Keratinocyte (primary cell): ENCODE measurements around the gene ERC2. TPM values are rescaled to one million over a fixed set of nuclear protein-coding genes. Genes with fewer than 3 reads are reported as not detected.

ENCODE experiments used
- DNase-seq: peaks from one replicate; pipeline ENCODE4 v3.0.0-alpha.2; 2011; ENCODE audit warnings: low read depth, missing footprints, low spot score
- FAIRE-seq: peaks from 2 replicates; lab custom pipeline; 2011; peaks lifted over from hg19 to GRCh38; lab: Jason Lieb, UNC
- H2AFZ ChIP-seq: 2 replicates; pipeline ENCODE4 v1.6.0; 2012; ENCODE audit warnings: low read length, control low read depth, inconsistent platforms; ENCODE audit not compliant: control insufficient read depth
- H3K27ac ChIP-seq: 2 replicates; pipeline ENCODE4 v1.5.1; 2011; ENCODE audit warnings: low read length; ENCODE audit not compliant: control insufficient read depth, insufficient read depth
- H3K27me3 ChIP-seq: 3 replicates; pipeline ENCODE4 v1.6.0; 2011; ENCODE audit warnings: low read length; ENCODE audit not compliant: control insufficient read depth, insufficient read depth; ENCODE audit errors: extremely low read depth
- H3K36me3 ChIP-seq, 2 experiments: 2 replicates in 1 of 2; 3 replicates in 1 of 2; pipeline ENCODE4 v1.5.1; 2011; ENCODE audit warnings: low read length in 2 of 2, mild to moderate bottlenecking in 1 of 2; ENCODE audit not compliant: control insufficient read depth in 2 of 2, insufficient read depth in 2 of 2; ENCODE audit errors: extremely low read depth in 1 of 2
- H3K4me1 ChIP-seq: 3 replicates; pipeline ENCODE4 v1.5.1; 2011; ENCODE audit warnings: low read length; ENCODE audit not compliant: control insufficient read depth, insufficient read depth; ENCODE audit errors: extremely low read depth
- H3K4me2 ChIP-seq: 3 replicates; pipeline ENCODE4 v1.6.0; 2011; ENCODE audit warnings: low read depth, low read length; ENCODE audit not compliant: control insufficient read depth, insufficient read depth; ENCODE audit errors: extremely low read depth
- H3K4me3 ChIP-seq, 3 experiments: fragments of 200-600 bp in 1 of 3; sonication (generic) in 1 of 3; 2 replicates in 2 of 3; 3 replicates in 1 of 3; pipeline ENCODE4 v1.5.1; 2011 to 2016; ENCODE audit warnings: low read length in 3 of 3, mild to moderate bottlenecking in 3 of 3, control low read depth in 2 of 3, inconsistent platforms in 1 of 3, low read depth in 1 of 3, mixed read lengths in 1 of 3, mixed run types in 1 of 3, moderate library complexity in 1 of 3; ENCODE audit not compliant: control insufficient read depth in 2 of 3, insufficient read depth in 2 of 3; ENCODE audit errors: extremely low read depth in 1 of 3
- H3K79me2 ChIP-seq: 2 replicates; pipeline ENCODE4 v1.6.0; 2012; ENCODE audit warnings: low read length; ENCODE audit not compliant: control insufficient read depth, insufficient read depth
- H3K9ac ChIP-seq: 3 replicates; pipeline ENCODE4 v1.6.0; 2011; ENCODE audit warnings: low read length; ENCODE audit not compliant: control insufficient read depth, insufficient read depth; ENCODE audit errors: extremely low read depth
- H3K9me1 ChIP-seq: 3 replicates; pipeline ENCODE4 v1.6.0; 2011; ENCODE audit warnings: low read length; ENCODE audit not compliant: control insufficient read depth, insufficient read depth; ENCODE audit errors: extremely low read depth
- H3K9me3 ChIP-seq: 2 replicates; pipeline ENCODE4 v1.5.1; 2012; ENCODE audit warnings: low read depth, low read length; ENCODE audit not compliant: control insufficient read depth
- H4K20me1 ChIP-seq: 3 replicates; pipeline ENCODE4 v1.6.0; 2011; ENCODE audit warnings: low read length; ENCODE audit not compliant: control insufficient read depth, insufficient read depth; ENCODE audit errors: extremely low read depth
- CTCF ChIP-seq, 3 experiments: IDR thresholded peaks in 1 of 3; conservative IDR thresholded peaks in 1 of 3; optimal IDR thresholded peaks in 1 of 3; 2 replicates in 2 of 3; 3 replicates in 1 of 3; pipeline versions ENCODE3 to v1.5.1; 2011; ENCODE audit warnings: low read length in 3 of 3, mild to moderate bottlenecking in 3 of 3, moderate library complexity in 2 of 3, control low read depth in 1 of 3, inconsistent platforms in 1 of 3; ENCODE audit not compliant: insufficient read depth in 2 of 3; ENCODE audit errors: extremely low read depth in 1 of 3
- EZH2 ChIP-seq: IDR thresholded peaks from one replicate; pipeline ENCODE4 v1.6.1; 2012; ENCODE audit warnings: inconsistent platforms, mild to moderate bottlenecking, low read length, moderate library complexity
- dilution Hi-C: fragments of 300-500 bp; cut with MboI; formaldehyde crosslinking; loops from one replicate; pipeline ENCODE4 v1.7.0; 2020; ENCODE audit warnings: low sequenced_read_pairs; ENCODE audit not compliant: extremely low pct_ligation_motif_present
- polyA plus RNA-seq, 5 experiments: library from polyadenylated mRNA; depleted of rRNA in 3 of 5; stranded (reverse) in 3 of 5; stranded (forward) in 1 of 5; unstranded in 1 of 5; fragments of >200 nt; gene quantifications; 1 replicate in 1 of 5; 2 replicates in 3 of 5; 3 replicates in 1 of 5; pipeline versions ENCODE4 v1.2.1 to v1.2.3, GENCODE V29; 2011 to 2012; ENCODE audit warnings: missing spikeins in 2 of 5, low read depth in 1 of 5, low replicate concordance in 1 of 5

The ERC2 gene
- polyA plus RNA-seq, 1 donor (not counting 4 experiments of a cell fraction or from before 2014, with no cell fraction given): 0.08 TPM

- no peak for DNase-seq
- Histone ChIP-seq H3K4me2 (no peak overlapping the region), H3K9me1 (no peaks in the 10 kb centered on the region), H3K36me3 (no peaks in the 10 kb centered on the region), H3K9me3 (no peaks in the 10 kb centered on the region), H3K4me3 (no peak overlapping the region), H2AFZ (no peak overlapping the region), H4K20me1 (no peaks in the 10 kb centered on the region), H3K27ac (no peak overlapping the region), H3K9ac (no peak overlapping the region), H3K4me1 (no peaks in the 10 kb centered on the region), H3K27me3 (no peaks in the 10 kb centered on the region), H3K79me2 (no peaks in the 10 kb centered on the region)
- FAIRE-seq: no peak
- dilution Hi-C loops: no loop called here
- TF ChIP-seq EZH2: no peak
- TF ChIP-seq CTCF (optimal IDR thresholded peaks at IDR 0.05 in 1 of 3, IDR thresholded peaks at IDR 0.05 in 1 of 3, conservative IDR thresholded peaks at IDR 0.05 in 1 of 3; ENCODE audit: extremely low read depth in 1 of 3, insufficient read depth in 2 of 3, low read length in 3 of 3): no peak
These were observed 478.9 kb downstream of the ERC2 start for GRCh38 chr3:55989366-55989765.

- no peaks in the 10 kb centered on the region for H3K9me1 ChIP-seq
- no peak for FAIRE-seq
- H3K4me3 ChIP-seq: no peak overlapping the region
- no peak overlapping the region for H3K4me2 ChIP-seq
- no peak overlapping the region for H2AFZ ChIP-seq
- H3K36me3 ChIP-seq: no peaks in the 10 kb centered on the region
- H4K20me1 ChIP-seq: no peaks in the 10 kb centered on the region
- dilution Hi-C loops: no loop called here
- no peaks in the 10 kb centered on the region for H3K79me2 ChIP-seq
- no peaks in the 10 kb centered on the region for H3K4me1 ChIP-seq
- H3K27me3 ChIP-seq: no peaks in the 10 kb centered on the region
- H3K9ac ChIP-seq: no peak overlapping the region
- DNase-seq: no peak
- TF ChIP-seq EZH2 (no peak), CTCF (optimal IDR thresholded peaks at IDR 0.05 in 1 of 3, IDR thresholded peaks at IDR 0.05 in 1 of 3, conservative IDR thresholded peaks at IDR 0.05 in 1 of 3; ENCODE audit: extremely low read depth in 1 of 3, insufficient read depth in 2 of 3, low read length in 3 of 3) (no peak)
- no peaks in the 10 kb centered on the region for H3K9me3 ChIP-seq
- H3K27ac ChIP-seq: no peak overlapping the region
These were observed 479.4 kb downstream of the ERC2 start for GRCh38 chr3:55988905-55989304.
